Measurements from ENCODE around the gene CLK2.
"Not testable (repeated sequence)": the region's sequence is repeated elsewhere in the genome, so short reads cannot be mapped to it uniquely, and the experiment has no call there.

CLK2 gene

DNA sequence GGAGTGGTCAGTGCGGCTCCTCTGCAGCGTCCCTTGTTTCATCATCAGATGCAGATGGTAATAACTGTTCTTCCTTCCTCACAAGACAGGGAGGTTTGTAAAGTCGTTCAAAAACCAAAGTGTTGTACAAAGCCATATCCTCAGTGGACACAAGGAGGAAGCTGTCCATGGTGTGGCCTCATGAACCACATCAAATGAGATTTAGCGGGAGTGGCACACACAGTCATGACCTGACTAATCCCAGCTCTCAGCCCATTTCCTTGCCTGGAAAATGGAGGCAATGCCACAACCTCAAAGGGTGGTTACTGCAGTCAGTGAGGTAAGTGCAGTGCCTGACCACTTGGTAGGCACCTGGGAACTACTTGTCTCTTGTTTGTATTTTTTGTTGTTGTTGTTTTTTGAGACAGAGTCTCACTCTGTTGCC is 31.5 kb downstream of the CLK2 start:
- no peak for DNase-seq (ENCODE audit: low read depth in 3 of 3)

DNA sequence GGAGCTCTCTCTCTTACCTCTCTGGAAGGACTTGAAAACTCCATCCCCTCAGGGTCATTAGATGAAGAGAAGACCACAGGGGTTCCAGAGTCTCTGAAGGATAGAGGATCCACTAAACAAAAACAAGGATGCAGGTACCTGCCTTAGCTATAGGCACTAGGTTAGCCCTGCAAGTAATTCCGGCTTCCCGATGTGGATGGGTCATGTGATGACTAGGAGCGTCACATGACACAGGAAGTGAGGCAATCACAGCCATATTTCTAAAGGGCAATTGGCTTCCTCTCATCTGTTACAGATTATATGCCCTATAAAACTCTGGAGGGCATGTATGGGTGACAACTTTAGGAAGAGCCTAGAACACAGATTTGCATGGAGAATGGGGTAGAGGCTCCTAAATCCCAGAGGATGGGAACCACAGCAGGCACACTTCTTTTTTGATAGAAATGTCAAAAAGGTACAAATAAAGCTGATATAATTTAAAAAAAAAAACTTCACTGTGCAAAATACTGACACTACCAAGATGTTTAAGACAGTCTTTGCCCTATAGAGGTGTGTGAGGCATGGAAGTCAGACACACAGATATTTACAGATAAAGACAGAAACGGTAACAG is 32.1 kb downstream of the CLK2 start:
- DNase-seq (ENCODE audit: low read depth in 3 of 3): peak in 1 of 3 experiments; percentile 35

DNA sequence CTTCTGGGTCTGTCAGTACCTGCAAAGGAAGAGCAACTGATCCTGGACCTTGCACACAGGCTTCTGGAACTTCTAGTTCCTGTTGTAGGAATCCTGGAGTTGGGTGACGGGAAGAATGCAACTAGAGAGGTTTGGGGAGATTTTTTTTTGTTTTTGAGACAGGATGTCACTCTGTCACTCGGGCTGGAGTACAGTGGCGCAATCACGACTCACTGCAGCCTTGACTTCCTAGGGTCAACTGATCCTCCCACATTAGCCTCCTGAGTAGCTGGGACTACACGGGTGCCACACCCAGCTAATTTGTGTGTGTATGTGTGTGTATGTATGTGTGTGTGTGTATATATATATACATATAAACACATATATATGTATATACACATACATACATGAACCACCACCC is 36.9 kb downstream of the CLK2 start:
- DNase-seq (ENCODE audit: low read depth in 3 of 3): no peak

DNA sequence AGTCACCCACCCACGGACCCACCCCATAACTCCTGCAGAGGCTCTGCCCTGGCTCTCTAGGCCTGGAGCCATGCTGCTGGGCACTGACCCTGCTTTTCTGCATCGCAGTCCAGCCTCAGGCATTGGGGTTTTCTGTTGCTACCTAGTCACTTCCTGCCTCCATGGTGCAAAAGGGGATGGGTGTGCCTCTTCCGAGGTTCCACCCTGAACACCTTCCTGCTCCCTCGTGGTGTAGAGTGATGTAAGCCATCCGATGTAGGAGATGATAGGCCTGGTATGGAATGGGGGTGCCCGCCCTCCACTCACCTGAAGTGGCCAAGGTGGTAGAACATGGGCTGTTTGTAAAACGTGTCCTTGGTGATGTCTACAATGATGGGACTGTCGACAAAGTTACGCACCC is 37.9 kb downstream of the CLK2 start:
- not testable (repeated sequence) for DNase-seq (ENCODE audit: low read depth in 3 of 3)

DNA sequence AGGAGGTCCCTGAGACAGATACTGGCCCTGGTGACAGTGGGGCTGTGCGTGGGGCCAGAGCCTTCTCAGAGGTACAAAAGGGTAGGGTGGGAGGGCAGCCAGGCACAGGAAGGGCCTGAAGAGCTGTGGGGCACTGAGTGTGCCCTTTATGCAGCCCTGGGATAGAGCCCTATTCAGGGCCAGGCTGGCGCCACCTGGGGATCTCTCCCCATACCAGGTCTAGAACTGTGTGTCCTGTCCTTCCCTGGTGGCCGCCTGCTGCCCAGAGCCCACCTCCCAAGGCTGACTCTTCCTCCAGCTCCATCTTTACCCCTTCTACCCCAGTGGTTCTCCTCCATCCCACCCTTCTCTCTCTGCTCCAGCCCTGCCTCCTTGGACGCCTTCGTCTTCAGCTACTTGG is 39.8 kb downstream of the CLK2 start:
- DNase-seq (ENCODE audit: low read depth in 3 of 3): not testable (repeated sequence)

DNA sequence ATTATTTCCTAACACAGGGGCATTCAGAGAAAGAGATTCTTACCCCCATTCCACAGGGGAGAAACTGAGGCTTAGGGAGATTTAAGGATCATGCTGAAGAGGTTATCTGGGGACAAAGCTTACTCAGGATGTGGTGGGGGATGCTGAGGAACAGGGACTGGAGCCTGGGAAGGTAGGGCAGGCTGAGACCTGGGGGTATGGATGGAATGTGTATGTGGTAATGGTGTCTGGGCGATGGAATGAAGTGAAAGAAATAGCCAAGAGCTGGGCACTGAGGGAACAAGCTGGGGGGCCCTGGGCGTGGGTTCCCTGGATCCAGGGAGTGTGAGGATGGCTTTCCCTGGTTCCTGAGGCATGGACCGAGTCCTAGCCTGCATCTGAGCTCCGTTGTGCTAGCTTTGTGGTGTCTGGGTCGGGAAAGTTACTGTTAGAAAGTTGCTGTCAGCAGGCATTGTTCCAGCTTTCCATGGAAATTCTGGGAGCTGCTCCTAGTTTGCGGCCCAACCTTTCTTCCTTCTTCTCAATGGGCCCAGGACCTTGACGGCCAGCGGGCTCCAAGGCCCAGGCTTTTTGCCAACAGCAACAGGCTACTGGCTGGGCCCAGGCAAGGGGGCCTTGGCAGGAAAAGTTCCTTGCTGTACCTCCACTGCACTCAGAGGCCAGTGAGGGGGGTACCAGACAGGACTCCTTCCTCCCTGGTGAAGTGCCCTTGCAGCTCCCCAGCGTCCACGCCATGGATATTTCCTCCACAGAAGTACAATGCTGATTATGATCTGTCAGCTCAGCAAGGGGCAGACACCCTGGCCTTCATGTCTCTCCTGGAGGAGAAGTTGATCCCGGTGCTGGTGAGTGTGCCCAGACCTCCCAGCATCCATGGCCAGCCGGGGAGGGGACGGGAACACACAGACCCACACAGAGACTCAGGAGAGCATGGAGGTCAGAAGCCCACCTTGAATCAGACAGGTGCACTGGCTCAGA is 41.0 kb downstream of the CLK2 start:
- not testable (repeated sequence) for DNase-seq (ENCODE audit: low read depth in 3 of 3)

DNA sequence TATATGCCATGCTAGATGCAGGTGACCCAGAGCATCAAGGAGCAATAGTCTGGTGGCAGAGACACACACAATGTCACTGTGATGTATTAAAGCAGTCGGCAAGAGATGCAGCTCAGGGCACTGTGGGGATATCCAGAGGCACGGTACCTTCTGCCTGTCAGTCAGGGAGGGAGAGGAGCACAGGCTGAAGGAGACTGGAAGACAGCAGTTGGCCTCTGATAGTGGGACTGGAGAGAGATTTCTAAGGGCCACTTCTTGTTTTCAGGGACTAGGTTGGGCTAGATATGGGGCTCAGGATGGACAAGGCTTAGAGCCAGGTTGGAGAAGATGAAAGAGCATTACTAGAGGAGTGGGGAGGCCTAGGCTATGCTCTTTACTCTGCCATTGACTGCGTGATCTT is 42.0 kb downstream of the CLK2 start:
- DNase-seq (ENCODE audit: low read depth in 3 of 3): not testable (repeated sequence)

DNA sequence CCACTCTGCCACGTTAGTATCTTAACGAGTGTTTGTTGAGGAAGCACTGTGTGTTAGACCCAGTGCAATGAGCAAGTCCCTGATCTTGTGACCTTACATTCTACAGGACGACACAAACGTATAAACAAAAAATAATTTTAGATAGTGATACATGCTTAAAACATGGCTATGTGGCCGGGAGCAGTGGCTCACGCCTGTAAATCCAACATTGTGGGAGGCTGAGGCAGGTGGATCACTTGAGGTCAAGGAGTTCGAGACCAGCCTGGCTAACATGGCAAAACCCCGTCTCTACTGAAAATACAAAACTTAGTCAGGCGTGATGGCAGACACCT is 45.2 kb downstream of the CLK2 start:
- DNase-seq (ENCODE audit: low read depth in 3 of 3): no peak

DNA sequence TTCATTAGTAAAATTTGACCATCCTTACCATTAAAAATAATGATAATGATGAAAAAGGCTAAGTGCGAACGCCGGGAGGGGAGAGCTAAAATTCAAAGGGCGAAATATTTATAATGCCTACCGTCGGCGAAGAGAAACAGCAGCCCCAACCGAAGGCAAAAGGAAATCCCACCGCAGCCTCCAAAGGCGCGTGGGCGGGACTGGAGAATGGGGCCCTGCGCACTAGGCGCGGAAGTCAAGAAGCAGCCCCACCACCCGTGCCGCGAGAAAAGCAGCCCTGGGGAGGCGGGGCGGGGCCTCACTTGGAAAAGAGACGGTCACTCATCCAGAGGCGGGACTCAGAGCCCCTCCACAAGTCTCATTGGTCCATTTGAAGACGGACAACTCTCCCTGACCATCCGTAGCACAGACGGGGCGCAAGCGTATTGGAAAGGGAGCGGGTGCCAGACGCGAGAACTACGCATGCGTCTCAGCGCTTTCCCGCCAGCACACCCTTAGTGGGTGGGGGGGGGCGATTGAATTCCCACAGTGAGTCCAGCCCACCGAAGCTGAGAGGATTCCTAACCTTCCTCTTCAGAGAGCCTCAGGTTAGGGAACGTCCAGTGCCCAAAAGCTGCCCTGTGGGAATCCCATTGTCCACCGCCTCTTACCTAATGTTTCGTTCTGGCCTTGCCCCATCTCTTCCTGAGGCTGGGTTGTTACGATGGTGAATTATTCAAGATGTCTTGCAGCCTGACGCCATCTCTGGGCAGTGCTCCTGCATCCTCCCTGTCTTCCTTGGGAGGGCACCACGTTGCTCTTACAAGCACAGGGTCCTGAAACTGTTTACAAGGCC is 45.8 kb downstream of the CLK2 start:
- DNase-seq (ENCODE audit: low read depth in 3 of 3): peak; percentile 95 to 98 (median 97)

DNA sequence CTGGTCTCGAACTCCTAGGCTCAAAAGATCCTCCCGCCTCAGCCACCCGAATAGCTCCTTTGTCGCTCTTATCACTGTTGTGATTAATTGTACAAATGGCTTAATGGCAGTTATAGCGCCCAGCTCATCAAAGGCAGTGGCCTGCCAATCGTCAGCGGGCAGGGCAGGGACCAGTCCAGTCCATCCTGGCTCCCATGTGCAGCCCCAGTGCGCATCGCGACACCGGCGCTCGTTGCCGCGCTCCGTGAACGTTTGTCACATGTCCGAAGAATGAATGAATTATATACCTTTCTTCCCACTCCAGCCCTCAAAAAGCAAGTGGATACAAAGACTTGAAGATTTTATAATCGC is 46.4 kb downstream of the CLK2 start:
- DNase-seq (ENCODE audit: low read depth in 3 of 3): no peak

DNA sequence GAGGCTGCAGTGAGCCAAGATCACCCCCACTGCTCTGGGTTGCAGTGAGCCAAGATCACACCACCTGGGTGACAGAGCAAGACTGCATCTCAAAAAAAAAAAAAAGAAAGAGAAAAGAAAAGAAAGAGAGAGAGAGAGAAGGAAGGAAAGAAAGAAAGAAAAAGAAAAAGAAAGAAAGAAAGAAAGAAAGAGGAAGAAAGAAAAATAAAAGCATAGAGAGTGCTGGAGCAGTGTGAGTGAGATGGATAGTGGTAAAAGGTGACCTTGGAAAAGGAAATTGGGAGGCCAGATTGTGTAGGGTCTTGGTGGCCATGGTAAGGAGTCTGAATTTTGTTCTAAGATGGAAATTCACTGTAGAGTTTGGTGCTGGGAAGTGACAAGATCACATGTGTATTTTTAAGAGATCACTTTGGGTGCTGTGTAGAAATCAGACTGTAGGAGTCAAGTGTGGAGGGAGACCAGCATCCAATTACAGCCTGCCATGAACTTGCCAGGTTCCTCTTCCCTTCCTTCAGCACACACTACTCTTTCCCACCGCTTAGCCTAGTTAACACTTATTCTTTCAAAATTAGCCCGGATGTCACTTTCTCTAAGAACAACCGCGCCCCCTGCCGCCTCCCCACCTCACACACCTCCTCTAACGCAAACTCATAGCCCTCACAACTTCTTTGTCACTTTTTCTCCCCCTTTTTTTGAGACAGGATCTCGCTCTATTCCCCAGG is 47.0 kb downstream of the CLK2 start:
- peak; percentile 61 to 69 (median 65) for DNase-seq (ENCODE audit: low read depth in 3 of 3)

DNA sequence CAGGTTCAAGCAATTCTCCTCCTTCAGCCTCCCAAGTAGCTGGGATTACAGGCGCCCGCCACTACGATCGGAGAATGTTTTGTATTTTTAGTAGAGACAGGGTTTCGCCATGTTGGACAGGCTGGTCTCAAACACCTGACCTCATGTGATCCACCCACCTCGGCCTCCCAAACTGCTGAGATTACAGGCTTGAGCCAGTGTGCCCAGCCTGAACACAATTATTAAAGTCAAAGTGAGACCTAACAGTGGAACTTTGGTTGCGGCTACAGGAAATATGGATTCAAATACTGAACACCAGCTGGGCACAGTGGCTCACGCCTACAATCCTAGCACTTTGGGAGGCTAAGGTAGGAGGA is 47.9 kb downstream of the CLK2 start:
- DNase-seq (ENCODE audit: low read depth in 3 of 3): not testable (repeated sequence)

DNA sequence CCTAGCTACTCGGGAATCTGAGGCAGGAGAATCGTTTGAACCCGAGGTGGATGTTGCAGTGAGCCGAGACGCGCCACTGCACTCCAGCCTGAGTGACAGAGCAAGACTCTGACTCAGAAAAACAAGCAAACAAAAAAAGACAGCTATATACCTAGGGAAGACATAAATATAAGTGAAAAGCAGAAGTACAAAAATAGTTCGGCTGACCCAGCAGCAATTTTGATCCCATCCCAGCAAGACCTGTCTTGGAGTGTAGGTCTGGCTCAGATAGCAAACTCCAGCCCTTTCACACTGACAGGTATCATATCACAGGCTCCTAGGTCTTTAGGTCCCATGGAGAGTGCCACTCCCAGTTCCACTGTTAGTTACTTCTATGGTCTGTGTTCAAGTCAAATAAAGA is 50.3 kb downstream of the CLK2 start:
- no peak for DNase-seq (ENCODE audit: low read depth in 3 of 3)

DNA sequence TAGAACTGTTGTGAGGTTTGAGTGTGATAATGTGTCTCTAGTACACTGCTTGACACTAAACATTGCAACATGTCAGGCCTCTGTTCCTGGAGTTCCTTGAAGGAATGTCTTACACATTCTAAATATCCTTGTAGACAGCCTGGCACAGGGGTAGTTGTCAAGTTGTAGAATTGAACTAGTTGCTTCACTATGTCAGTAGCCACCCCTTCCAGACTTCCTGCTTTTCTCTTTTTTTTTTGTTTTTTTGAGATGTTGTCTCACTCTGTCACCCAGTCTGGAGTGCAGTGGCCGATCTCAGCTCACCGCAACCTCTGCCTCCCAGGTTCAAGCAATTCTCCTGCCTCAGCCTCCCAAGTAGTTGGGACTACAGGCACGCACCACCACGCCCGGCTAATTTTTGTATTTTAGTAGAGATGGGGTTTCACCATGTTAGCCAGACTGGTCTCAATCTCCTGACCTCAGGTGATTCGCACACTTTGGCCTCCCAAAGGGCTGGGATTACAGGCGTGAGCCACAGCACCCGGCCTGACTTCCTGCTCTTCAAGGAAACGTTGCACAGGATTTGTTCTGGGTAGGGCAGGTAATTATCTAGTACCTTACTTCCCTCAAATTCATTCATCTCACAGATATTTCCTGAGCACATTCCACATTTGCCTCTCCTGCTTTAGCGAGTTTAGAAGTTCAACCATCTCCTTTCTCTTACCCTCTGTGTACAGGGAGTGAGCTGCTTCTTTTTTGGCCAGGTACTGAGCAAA is 52.9 kb downstream of the CLK2 start:
- DNase-seq (ENCODE audit: low read depth in 3 of 3): not testable (repeated sequence)

DNA sequence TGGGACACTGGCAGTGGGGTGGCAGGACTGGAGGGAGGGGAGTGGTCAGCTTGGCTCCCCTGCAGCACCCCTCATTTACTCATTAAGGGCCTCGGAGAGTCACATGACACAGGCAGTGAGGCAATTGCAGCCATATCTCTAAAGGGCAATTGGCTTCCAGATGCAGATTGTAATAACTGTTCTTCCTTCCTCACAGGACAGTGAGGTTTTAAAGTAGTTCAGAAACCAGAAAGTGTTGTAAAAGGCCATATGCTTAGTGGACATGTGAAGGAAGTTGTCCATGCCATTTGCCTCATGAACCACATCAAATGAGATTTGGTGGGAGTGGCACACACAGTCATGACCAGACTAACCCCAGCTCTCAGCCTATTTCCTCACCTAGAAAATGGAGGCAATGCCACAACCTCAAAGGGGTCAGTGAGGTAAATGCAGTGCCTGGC is 53.7 kb downstream of the CLK2 start:
- no peak for DNase-seq (ENCODE audit: low read depth in 3 of 3)

DNA sequence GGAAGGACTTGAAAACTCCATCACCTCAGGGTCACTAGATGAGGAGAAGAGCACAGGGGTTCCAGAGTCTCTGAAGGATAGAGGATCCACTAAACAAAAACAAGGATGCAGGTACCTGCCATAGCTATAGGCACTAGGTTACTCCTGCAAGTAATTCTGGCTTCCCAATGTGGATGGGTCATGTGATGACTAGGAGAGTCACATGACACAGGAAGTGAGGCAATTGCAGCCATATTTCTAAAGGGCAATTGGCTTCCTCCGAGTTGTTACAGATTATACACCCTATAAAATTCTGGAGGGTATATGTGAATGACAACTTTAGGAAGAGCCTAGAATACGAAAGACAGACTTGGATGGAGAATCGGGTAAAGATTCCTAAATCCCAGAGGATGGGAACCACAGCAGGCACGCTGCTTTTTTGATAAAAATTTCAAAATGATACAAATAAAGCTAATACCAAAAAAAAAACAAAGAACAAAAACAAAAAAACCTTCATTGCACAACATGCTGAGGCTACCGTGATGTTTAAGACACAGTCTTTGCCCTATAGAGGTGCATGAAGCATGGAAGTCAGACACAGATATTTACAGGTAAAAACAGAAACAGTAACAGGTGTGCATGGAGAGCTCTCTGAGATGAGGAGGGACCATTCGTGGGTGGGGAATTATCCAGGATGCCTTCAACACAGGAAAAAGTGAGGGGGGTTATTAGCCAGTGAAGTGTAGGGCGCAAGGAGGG is 54.3 kb downstream of the CLK2 start:
- no peak for DNase-seq (ENCODE audit: low read depth in 3 of 3)

DNA sequence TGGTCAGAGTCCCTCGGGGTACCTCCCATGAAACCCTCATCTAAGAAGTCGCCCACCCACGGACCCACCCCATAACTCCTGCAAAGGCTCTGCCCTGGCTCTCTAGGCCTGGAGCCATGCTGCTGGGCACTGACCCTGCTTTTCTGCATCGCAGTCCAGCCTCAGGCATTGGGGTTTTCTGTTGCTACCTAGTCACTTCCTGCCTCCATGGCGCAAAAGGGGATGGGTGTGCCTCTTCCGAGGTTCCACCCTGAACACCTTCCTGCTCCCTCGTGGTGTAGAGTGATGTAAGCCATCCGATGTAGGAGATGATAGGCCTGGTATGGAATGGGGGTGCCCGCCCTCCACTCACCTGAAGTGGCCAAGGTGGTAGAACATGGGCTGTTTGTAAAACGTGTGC is 58.6 kb downstream of the CLK2 start:
- not testable (repeated sequence) for DNase-seq (ENCODE audit: low read depth in 3 of 3)

All from stimulated activated CD4-positive, alpha-beta T cell treated with anti-CD3 and anti-CD28 coated beads, TNF-alpha, amount 100 ng/mL, for 4 hours (primary cell).